ENCODE data around the gene CCNK. TPM values are rescaled to one million over a fixed set of nuclear protein-coding genes. Genes with fewer than 3 reads are reported as not detected.

Gene CCNK
- total RNA-seq, 4 donors from 2014 or later = 25.7 to 61.9 (median 37.0) TPM

DNA sequence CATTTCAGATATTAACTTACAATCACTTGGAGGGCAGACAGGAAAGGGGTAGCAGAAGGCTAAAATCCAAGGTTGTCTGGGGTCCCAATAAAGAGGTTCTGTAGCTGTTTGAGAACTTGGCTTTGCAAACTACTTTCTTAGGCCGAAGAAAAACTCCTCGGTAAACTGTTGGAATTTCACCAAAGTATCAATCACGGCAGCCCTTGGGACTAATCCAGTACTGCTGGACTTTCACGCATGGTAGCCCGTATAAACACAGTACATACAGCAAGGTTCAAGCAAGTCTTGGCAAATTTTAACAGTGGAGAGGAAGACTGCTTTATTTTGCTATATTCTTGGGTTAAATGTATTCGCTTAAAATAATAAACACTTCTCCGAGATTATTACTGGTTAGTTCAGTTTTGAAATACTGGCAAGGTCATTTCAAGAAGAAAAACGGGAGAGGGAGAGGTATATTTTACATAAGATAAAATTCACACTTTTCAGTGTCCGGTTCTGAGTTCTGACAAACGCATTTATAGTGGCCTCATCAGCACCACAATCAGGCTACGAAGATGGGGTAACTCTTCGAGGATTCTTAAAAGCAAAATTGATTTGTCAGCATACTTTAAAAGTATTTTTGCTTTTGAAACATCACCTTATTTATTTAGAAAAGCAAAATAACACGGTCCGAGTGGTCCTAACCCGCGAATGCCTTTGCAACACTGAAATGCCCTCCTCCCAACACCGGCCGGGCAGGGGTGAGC, 1.9 kb upstream of the CCNK start:
- Histone ChIP-seq H3K36me3 (no peaks in the 10 kb centered on the region), H3K4me3 (peak overlapping the region; percentile 81 to 99 (median 90)), H3K27ac (peak overlapping the region; percentile 89 to 97 (median 96)), H3K27me3 (no peaks in the 10 kb centered on the region), H3K4me1 (peaks cover 0 to 34% (median 11%) of the 10 kb centered on the region in 4 donors), H3K9me3 (no peaks in the 10 kb centered on the region)
- DNase-seq = no peak
- TF ChIP-seq, protein P1, sequence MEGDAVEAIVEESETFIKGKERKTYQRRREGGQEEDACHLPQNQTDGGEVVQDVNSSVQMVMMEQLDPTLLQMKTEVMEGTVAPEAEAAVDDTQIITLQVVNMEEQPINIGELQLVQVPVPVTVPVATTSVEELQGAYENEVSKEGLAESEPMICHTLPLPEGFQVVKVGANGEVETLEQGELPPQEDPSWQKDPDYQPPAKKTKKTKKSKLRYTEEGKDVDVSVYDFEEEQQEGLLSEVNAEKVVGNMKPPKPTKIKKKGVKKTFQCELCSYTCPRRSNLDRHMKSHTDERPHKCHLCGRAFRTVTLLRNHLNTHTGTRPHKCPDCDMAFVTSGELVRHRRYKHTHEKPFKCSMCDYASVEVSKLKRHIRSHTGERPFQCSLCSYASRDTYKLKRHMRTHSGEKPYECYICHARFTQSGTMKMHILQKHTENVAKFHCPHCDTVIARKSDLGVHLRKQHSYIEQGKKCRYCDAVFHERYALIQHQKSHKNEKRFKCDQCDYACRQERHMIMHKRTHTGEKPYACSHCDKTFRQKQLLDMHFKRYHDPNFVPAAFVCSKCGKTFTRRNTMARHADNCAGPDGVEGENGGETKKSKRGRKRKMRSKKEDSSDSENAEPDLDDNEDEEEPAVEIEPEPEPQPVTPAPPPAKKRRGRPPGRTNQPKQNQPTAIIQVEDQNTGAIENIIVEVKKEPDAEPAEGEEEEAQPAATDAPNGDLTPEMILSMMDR (IDR thresholded peaks at IDR 0.05) = no peak
- TF ChIP-seq POLR2A (IDR thresholded peaks at IDR 0.05) = no peak

DNA sequence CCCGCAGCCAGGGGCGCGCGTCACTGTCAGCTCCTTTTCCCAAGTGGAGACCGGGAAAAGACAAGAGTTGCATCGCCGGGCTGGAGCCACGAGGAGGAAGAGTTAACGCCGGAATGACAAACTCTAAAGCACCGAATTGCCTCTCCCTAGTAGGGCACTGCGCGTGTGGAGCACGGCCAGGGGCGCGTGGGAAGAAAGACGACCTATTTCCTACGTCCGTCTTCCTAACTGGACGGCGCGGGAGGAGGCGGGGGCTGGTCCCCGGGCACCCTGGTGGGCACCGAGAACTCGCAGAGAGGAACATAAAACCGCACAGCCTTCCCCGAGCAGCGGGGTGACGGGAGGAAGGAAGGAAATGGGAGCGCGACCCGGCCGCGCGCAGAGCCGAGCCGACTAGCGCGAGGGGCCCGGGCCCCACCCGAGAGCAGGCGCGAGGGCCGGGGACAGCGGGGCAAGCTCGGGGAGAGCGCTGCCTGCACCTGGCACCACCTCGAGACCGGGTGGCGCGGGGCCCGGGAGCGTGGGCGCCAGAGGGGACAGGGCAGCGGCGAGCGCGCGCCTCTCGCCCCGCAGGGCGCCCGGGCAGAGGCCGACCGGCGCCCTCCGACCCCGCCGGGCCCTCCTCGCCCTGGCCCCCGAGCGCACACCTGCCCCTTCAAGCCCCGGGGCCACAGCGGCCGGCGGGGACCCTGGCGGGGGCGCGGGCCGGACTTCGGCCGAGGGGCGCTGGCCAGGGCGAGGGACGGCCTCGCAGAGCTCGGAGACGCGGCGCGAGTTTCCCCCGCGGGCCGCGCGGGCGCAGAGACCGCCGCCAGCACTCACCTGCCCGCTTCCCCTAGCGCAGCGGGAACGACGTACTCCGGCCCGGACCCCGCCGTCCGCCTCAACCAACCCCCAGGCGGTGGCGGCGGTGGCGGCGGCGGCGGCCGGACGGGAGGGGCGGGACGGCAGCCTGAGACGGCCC, 1.0 kb upstream of the CCNK start, which contains the start of gene SETD3:
Gene SETD3, minus strand, starts transcription at position 954 of the 964 bp plus-strand sequence. CDS start 15,054 bp downstream, outside the sequence.
- H3K27me3 ChIP-seq = no peaks in the 10 kb centered on the region
- DNase-seq = peak; percentile 35 to 70 (median 65)
- H3K36me3 ChIP-seq = no peaks in the 10 kb centered on the region
- TF ChIP-seq, protein P1 (IDR thresholded peaks at IDR 0.05) = peak in 2 of 6 experiments; percentile 22 to 33
- peak; percentile 57 to 62 for TF ChIP-seq POLR2A (IDR thresholded peaks at IDR 0.05)
- peak within 1 kb of the TSS; percentile 89 to 99 (median 96) for H3K4me3 ChIP-seq
- H3K9me3 ChIP-seq = no peaks in the 10 kb centered on the region
- peaks cover 0 to 34% (median 11%) of the 10 kb centered on the region in 4 donors for H3K4me1 ChIP-seq
- peak within 1 kb of the TSS; percentile 94 to 97 (median 97) for H3K27ac ChIP-seq

DNA sequence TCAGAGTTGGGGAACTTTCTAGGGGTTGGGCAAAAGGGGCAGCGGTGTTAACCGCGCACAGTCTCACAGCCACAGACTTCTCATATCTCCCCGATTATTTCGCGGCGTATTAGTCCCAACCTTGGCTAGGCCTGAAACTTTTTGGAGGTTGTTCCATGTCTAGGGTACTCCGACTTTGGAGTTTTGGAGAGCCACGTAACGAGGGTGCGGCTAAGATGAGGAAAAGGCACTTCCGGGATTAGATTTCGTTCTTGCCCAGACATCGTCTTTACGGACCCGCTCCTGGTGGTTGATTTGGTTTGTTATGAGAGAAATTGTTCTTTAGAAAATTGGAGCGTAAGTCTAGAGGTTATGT, 513 bp downstream of the CCNK start:
- DNase-seq = no peak
- Histone ChIP-seq H3K4me1 (peaks cover 0 to 34% (median 11%) of the 10 kb centered on the region in 4 donors), H3K9me3 (no peaks in the 10 kb centered on the region), H3K27me3 (no peaks in the 10 kb centered on the region), H3K27ac (peak overlapping the region; percentile 85 to 97 (median 94)), H3K4me3 (peak overlapping the region; percentile 74 to 99 (median 96)), H3K36me3 (no peaks in the 10 kb centered on the region)
- TF ChIP-seq, protein P1 (IDR thresholded peaks at IDR 0.05) = peak in 1 of 6 experiments; percentile 12
- no peak for TF ChIP-seq POLR2A (IDR thresholded peaks at IDR 0.05)

DNA sequence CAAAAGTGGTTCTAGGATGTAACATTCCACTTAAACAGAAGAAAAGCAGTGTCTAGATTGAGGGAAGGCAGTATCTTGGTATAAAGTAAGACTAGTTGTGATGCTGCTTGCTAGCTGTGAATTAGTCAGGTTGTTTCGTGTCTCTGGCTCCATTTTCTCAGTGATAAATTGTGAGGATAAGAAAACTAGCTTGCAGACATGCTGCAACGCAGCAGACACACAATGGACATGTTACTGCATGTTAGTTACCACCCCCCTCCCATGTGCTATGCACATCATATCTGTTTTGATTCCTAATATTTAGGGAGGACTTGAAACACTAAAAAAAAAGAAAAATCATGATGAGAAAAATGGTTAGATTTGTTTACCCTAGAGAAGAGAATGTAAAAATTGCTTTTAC, 2.9 kb downstream of the CCNK start:
- H3K9me3 ChIP-seq = no peaks in the 10 kb centered on the region
- TF ChIP-seq, protein P1 (IDR thresholded peaks at IDR 0.05) = no peak
- TF ChIP-seq POLR2A (IDR thresholded peaks at IDR 0.05) = no peak

DNA sequence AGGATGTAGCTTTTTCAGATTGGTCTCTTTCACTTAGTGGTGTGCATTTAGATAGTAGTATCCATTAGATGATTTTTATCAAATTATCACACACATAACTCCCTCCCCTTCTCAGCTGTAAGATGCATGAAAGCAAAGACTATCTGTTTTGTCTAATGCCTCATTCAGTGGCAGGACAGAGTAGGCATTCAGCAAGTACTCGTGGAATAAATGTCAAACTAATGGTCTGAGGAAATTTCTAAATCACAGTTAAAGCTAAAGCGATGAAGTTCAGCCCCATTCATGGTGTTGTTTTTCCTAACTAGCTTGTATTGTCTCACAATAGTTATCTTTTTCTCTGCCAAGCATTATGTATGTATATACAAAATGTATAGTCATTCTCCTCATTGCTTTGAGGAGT, 16.1 kb downstream of the CCNK start:
- DNase-seq = no peak
- Histone ChIP-seq H3K4me3 (no peak overlapping the region), H3K4me1 (no peaks in the 10 kb centered on the region), H3K36me3 (peaks cover 0 to 94% (median 0%) of the 10 kb centered on the region in 3 donors), H3K9me3 (no peaks in the 10 kb centered on the region), H3K27me3 (no peaks in the 10 kb centered on the region), H3K27ac (no peak overlapping the region)
- TF ChIP-seq, protein P1 (IDR thresholded peaks at IDR 0.05) = no peak
- TF ChIP-seq POLR2A (IDR thresholded peaks at IDR 0.05) = no peak

More for the DNA sequence above, 2.9 kb downstream of the CCNK start:
- Histone ChIP-seq H3K27me3 (no peaks in the 10 kb centered on the region), H3K4me3 (no peak overlapping the region), H3K27ac (no peak overlapping the region), H3K4me1 (peaks cover 0 to 23% (median 11%) of the 10 kb centered on the region in 4 donors), H3K36me3 (no peaks in the 10 kb centered on the region)
- DNase-seq = no peak

Measured in Peyer's patch (tissue), 4 donors.